ENCODE results near the gene SRGAP2B.
"Not testable (repeated sequence)": the region's sequence is repeated elsewhere in the genome, so short reads cannot be mapped to it uniquely, and the experiment has no call there.

The SRGAP2B gene

DNA sequence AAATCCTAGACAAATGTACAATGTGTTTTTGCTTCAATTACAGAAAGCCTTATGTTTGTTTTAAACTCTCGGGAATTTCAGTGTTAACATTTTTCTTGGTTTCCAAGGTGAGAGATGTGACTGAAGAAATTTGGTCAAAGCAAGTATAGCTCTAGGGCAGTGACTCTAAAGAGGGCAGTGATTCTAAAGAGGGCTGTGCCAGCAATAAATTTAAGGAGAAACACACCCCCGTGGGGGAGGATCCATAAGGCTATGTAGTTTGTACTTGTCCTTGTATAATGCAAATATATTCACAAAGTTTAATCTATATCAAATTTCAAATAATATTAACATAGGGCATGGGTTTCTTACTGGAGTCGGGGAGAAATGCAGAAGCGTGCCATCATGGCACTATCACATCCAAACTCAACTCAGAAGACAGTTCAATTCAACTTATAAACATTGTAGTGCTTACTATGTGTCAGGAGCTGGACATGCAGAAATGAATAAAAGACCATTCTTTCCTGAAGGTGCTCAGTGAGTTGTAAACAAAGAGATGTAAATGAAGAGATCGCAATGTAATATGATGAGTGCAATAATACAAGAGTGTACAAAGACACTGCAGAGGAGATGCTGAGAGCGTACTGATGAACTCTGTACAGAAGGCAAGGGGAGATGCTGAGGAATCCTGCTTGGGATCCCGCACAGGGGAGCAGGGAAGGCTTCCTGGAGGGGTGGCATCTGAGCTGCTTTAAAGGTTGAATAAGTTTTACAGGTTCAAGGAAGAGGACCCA is 12.5 kb downstream of the SRGAP2B start:
- not testable (repeated sequence) for DNase-seq (ENCODE audit: low spot score)

GRCh38 chr1:145080193-145080592 is 14.9 kb downstream of the SRGAP2B start:
- not testable (repeated sequence) for DNase-seq (ENCODE audit: low spot score)

DNA sequence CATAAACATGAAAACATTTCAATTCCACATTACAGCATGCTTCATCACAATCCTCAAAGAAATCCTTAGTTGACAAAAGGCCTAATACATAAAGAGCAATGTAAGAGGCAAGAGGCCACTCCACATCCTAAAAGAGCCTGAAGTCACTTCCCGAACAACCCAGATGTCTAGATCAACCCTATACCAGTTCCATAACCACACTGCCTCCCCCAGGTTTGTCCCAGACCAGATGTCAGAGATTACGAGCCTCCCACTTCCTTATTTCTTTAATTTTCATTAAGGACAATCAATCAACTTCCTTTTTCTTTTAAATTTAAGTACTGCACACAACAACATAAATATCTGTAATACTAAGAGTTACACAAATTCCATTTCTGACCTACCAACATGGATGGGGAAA is 15.4 kb downstream of the SRGAP2B start:
- not testable (repeated sequence) for DNase-seq (ENCODE audit: low spot score)

GRCh38 chr1:145078787-145079370 is 16.2 kb downstream of the SRGAP2B start:
- DNase-seq (ENCODE audit: low spot score): not testable (repeated sequence)

DNA sequence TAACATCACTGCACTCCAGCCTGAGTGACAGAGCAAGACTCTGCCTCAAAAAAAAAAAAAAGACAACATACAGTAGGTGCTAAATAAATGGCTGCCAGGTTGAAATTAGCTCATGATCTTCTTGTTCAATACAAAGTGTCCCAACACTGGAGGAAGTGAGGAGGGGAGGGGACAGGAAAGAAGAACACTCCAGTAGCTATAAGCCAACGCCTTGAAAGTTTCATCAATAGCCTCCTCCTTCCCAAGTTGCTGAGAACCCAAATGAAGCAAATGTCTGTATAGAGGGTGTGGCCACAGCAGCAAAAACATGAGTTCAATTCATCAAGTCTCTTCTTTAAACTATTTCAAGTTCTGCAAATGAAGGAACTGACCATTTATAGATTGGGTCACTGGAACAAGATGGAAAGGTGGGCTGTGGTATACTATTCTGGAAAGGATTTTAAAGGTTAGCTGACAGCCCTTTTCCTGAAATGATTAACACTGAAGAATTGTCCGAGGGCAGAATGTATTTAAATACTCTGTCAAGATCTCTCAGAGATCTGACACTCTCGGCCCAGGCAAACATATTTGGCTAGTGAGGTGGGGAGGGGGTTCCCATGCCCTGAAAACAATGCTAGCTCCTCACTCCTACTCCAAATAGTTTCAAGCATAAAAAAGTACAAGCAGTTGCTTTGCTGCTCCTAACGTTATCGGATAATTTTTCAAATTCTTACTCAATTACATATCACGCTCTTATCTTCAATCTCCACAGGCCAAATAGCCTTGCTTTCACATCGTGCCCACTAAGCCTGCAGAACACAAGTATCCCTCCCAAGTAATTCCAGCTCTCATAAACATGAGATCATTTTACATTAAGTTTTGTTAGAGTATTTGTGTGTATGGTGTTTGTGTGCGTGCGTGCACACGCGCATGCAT is 17.0 kb downstream of the SRGAP2B start:
- DNase-seq (ENCODE audit: low spot score): not testable (repeated sequence)

GRCh38 chr1:145076877-145077276 is 18.3 kb downstream of the SRGAP2B start:
- DNase-seq (ENCODE audit: low spot score): not testable (repeated sequence)

- not testable (repeated sequence) for DNase-seq (ENCODE audit: low spot score)
These were observed 21.0 kb downstream of the SRGAP2B start for GRCh38 chr1:145074021-145074559.

DNA sequence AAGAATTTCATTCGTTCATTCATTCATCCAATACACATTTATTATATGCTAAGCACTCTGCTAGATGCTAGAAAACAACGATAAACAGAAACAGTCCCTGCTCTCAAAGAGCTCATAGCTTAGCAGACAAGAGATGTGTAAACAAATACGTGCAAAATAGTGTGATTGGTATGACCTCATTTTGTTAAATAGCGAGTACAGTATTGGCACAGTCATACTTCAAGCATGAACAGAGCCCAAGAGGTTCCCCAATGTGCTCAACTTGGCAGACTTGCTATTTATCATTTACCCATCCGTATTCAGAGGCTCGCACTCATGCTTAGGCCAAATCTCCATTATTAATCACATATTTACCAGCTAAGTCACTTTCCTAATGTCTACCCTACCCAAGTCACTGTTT is 23.6 kb downstream of the SRGAP2B start:
- not testable (repeated sequence) for DNase-seq (ENCODE audit: low spot score)

DNA sequence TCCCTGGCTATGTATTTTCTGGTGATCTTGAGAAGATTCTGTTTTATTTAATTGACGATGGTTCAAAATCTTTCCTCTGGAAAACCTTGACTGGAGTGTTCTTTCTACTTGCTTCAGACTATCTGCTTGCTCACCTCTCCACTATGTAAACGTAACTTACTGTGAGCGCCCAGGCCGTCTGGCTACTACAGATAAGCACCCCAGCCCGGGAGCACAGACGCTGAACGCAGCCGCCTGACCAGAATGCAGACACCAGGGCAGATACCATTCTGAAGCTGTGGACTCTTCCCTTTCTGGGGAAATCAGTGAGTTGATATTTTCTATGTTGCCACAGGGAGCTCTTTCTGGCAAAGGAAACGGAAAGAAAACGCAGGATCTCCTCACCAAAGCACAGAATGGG is 28.6 kb downstream of the SRGAP2B start:
- DNase-seq (ENCODE audit: low spot score): not testable (repeated sequence)

- DNase-seq (ENCODE audit: low spot score): not testable (repeated sequence)
These were observed 29.8 kb downstream of the SRGAP2B start for GRCh38 chr1:145065194-145065826.

- not testable (repeated sequence) for DNase-seq (ENCODE audit: low spot score)
These were observed 31.0 kb downstream of the SRGAP2B start for GRCh38 chr1:145063941-145064648.

DNA sequence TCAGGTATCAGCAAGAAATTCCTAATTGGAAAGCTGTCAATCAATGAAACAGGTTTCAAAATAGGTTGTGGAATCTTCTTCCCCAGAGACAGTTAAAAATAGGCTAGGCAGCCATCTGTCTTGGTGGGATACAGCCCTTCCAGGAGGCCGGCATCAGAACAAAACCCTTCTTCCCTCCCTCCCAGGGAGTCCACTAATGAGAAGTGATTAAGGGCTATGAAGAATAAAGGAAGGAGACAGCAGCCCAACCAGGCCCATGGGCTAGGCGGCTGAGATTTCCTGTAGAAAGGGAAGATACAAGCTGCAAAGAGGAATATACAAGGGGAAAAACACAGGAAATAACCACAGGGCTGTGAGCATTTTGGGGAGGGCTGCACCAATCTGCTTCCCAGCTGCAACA is 31.8 kb downstream of the SRGAP2B start:
- DNase-seq (ENCODE audit: low spot score): not testable (repeated sequence)

DNA sequence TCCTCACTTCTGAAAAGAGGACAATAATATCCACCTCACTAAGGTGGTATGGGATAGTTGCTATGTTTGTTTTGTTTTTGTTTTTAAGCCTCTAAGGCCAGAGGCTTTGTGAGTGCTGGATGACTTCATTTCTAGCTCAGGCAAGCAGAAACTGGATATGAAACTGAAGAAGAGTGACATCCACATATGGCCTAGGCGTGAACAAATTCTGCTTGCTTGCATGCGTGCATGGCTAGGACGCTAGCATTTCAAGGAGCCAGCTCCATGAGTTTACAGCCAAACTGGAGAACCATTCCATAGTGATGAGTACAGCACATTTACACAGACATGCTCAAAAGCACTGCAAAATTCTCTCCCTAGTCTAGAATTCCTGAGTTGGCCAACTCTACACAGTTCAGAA is 36.9 kb downstream of the SRGAP2B start:
- DNase-seq (ENCODE audit: low spot score): not testable (repeated sequence)

GRCh38 chr1:145055217-145055760 is 39.8 kb downstream of the SRGAP2B start:
- not testable (repeated sequence) for DNase-seq (ENCODE audit: low spot score)

DNA sequence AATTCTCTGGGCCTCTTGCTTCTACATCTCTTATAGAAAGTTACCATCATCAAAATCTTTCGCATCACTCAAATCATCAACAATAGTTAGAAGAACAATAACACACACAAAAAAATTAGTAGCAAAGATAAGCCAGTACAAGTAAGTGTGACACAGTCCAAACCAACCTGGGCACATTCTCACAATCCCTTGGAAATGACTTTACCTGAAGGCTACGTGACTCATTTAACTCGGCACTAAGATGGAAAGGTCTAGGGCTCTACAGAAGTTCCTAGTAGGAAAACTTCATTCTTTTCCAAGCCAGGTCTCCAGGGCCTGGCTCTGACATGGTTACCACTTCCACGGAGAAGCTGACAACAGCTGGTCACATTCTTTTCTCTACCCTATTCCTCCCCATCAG is 41.7 kb downstream of the SRGAP2B start:
- not testable (repeated sequence) for DNase-seq (ENCODE audit: low spot score)

DNA sequence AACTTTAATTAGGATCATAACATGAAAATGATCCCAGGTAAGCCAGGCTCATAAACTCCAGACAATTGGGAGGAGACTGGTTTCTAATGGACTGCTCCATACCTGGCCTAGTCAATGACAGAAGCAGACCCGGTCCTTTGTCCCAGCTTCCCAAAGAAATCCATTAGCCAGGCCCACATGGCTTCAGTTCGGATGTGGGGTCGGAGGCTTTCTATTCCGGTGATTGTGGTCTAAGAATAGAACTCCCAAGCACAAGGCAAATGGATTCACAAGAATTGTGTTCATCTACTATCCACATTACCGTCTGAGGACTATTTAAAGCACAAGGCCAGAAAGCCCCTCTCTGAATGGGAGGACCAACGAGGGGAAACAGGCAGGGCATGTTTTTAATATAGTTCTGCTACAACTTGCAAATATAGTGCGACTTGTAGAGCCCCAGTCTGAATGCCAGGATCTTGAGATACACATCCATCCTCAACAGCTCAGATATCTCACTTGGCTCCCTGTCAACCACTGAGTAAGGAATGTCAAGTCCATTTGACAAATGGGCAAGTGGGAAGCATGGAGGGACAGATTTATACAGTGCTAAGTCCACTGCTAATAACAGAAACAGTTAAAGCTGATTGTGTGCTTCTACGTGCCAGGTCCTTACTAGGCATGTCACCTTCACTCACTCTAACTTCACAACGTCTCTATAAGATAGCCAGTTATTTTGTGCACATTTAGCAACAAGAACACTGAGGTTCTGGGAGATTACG is 42.9 kb downstream of the SRGAP2B start:
- DNase-seq (ENCODE audit: low spot score): not testable (repeated sequence)

DNA sequence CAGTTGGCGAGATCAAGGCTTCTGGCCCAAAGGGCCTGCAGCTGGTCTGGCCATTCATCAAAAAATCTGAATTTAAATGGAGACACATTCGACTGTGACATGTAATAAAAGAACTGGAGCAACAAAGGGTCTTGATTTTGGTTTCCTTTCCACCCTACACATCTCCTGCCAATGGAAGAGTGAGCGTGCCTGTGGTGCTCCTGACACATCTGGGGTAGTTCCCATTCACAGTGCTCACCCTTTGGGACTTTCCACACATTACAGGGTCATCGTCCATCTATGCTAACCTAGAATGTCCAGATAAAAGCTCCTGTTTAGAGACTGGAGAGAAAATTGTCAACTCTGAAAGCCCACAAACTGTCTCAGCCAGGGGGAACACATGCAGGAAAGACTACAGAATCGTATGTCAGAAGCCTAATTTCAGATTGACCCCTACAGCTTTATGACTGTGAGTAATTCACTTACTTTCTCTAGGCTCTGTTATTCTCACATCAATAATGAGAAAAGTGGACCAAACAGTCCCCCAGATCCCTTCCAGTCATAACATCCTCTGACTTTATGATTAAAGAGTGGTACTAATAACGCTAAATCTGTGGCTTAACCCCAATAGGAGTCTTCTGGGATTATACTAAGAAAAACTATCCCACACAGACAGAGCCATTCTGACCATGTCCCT is 46.8 kb downstream of the SRGAP2B start:
- not testable (repeated sequence) for DNase-seq (ENCODE audit: low spot score)

DNA sequence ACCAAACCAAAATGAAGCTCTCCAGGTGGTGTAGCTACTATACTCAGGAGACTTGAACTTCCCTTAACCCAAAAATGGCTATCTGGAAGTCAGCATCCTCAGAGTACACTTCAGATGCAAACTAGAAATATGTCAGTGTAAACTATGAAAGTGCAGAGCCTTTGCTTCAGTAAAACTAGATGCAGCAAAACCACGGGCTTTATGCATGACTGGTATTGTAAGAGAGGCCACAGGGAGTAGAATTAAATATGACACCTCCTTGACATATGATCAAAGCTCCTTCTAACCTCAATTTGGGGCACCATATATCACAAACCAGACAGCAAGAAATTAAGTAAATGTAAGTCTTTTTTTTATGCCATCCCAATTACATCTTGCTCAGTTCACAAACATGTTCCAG is 47.6 kb downstream of the SRGAP2B start:
- not testable (repeated sequence) for DNase-seq (ENCODE audit: low spot score)

GRCh38 chr1:145045571-145046273 is 49.4 kb downstream of the SRGAP2B start:
- DNase-seq (ENCODE audit: low spot score): not testable (repeated sequence)
